SU-DHL-6 (cell line): ENCODE data around the gene SCGB3A1.

Source experiments
- H2AFZ ChIP-seq: fragments of 200-600 bp; sonication (generic); 2 replicates; pipeline ENCODE4 v1.6.1; 2014; ENCODE audit warnings: low read depth, mild to moderate bottlenecking, moderate library complexity, mixed read lengths, antibody characterized with exemption, low read length; ENCODE audit not compliant: severe bottlenecking
- H3F3A ChIP-seq: fragments of 200-600 bp; shearing (Covaris generic); 2 replicates; pipeline ENCODE4 v1.6.0; 2016; ENCODE audit warnings: antibody characterized with exemption, mild to moderate bottlenecking; ENCODE audit not compliant: insufficient read depth
- H3K27ac ChIP-seq: fragments of 200-600 bp; sonication (generic); 2 replicates; pipeline ENCODE4 v1.5.1; 2016; ENCODE audit warnings: low read depth, mild to moderate bottlenecking, low read length, moderate library complexity, mixed read lengths
- H3K27me3 ChIP-seq: fragments of 200-600 bp; sonication (generic), shearing (Covaris generic); 2 replicates; pipeline ENCODE4 v1.6.0; 2014; ENCODE audit warnings: mild to moderate bottlenecking, low read length
- H3K36me3 ChIP-seq: fragments of 200-600 bp; sonication (generic); 2 replicates; pipeline ENCODE4 v1.6.1; 2014; ENCODE audit warnings: mild to moderate bottlenecking, low read length, mixed read lengths
- H3K4me2 ChIP-seq: fragments of 300-600, 200-600 bp; shearing (Covaris generic), sonication (generic); 2 replicates; pipeline ENCODE4 v1.6.0; 2014; ENCODE audit warnings: low read length, low read depth, mild to moderate bottlenecking; ENCODE audit not compliant: poor library complexity, severe bottlenecking
- H3K4me3 ChIP-seq: fragments of 200-600 bp; sonication (generic); 2 replicates; pipeline ENCODE4 v1.5.1; 2014; ENCODE audit warnings: antibody characterized with exemption, low read length, mild to moderate bottlenecking, mixed read lengths; ENCODE audit not compliant: insufficient read depth, poor library complexity, severe bottlenecking
- H3K79me2 ChIP-seq: fragments of 200-600 bp; sonication (generic); 2 replicates; pipeline ENCODE4 v1.6.1; 2014; ENCODE audit warnings: mild to moderate bottlenecking, low read length, moderate library complexity; ENCODE audit not compliant: insufficient read depth
- H3K9ac ChIP-seq: fragments of 200-600 bp; sonication (generic); 2 replicates; pipeline ENCODE4 v1.7.0; 2014; ENCODE audit warnings: mild to moderate bottlenecking, low read length
- H3K9me2 ChIP-seq: fragments of 200-600 bp; sonication (generic); replicated peaks from 2 replicates; pipeline ENCODE4 v1.6.1; 2014; ENCODE audit warnings: low read length; ENCODE audit not compliant: insufficient read depth
- H3K9me3 ChIP-seq: fragments of 200-600 bp; sonication (generic); 2 replicates; pipeline ENCODE4 v1.6.1; 2014; ENCODE audit warnings: low read length, mixed read lengths; ENCODE audit not compliant: insufficient read depth
- H4K20me1 ChIP-seq: fragments of 200-600 bp; sonication (generic); 2 replicates; pipeline ENCODE4 v1.6.1; 2014; ENCODE audit warnings: low read depth, mild to moderate bottlenecking, antibody characterized with exemption, low read length, moderate library complexity, mixed read lengths
- EZH2phosphoT487 ChIP-seq: fragments of 200-600 bp; sonication (generic), shearing (Covaris generic); conservative IDR thresholded peaks from 2 replicates; pipeline ENCODE4 v1.6.1; 2018; ENCODE audit warnings: mild to moderate bottlenecking, antibody characterized with exemption, low read length, moderate library complexity, mixed read lengths
- TF ChIP-seq, protein P1 (sequence below): fragments of 200-600 bp; sonication (generic); IDR thresholded peaks from one replicate; pipeline ENCODE4 v1.5.1; 2017; ENCODE audit warnings: antibody characterized with exemption, mild to moderate bottlenecking, low read length, moderate library complexity; ENCODE audit not compliant: insufficient read depth, poor library complexity, severe bottlenecking

Gene SCGB3A1

DNA sequence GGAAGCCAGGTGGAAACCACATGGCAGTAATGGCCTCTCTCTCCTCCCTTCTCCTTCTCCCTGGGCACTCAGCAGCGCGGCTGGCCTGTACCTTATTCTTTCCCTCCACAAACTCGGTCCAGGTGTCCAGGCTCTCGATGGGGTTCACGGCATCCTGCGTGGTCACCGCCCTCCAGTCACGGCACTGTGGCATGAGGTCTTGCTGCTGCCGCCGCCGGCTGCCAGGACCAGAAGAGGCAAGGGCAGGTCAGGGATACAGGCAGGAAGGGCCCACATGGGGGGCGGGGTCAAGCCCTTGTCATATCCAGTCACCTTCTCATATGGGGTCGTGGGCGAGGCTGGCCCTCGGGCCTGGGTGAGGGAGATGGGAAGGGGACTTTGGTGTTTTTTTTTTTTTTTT, 32.5 kb upstream of the SCGB3A1 start:
- Histone ChIP-seq H3K9me2 (no peaks in the 10 kb centered on the region), H2AFZ (no peak overlapping the region), H3K36me3 (no peaks in the 10 kb centered on the region), H4K20me1 (no peaks in the 10 kb centered on the region), H3K9ac (no peak overlapping the region), H3F3A (no peaks in the 10 kb centered on the region), H3K9me3 (no peaks in the 10 kb centered on the region), H3K4me2 (no peak overlapping the region), H3K27me3 (no peaks in the 10 kb centered on the region), H3K79me2 (no peaks in the 10 kb centered on the region), H3K27ac (no peak overlapping the region), H3K4me3 (no peak overlapping the region)
- no peak for TF ChIP-seq EZH2phosphoT487
- TF ChIP-seq, protein P1, sequence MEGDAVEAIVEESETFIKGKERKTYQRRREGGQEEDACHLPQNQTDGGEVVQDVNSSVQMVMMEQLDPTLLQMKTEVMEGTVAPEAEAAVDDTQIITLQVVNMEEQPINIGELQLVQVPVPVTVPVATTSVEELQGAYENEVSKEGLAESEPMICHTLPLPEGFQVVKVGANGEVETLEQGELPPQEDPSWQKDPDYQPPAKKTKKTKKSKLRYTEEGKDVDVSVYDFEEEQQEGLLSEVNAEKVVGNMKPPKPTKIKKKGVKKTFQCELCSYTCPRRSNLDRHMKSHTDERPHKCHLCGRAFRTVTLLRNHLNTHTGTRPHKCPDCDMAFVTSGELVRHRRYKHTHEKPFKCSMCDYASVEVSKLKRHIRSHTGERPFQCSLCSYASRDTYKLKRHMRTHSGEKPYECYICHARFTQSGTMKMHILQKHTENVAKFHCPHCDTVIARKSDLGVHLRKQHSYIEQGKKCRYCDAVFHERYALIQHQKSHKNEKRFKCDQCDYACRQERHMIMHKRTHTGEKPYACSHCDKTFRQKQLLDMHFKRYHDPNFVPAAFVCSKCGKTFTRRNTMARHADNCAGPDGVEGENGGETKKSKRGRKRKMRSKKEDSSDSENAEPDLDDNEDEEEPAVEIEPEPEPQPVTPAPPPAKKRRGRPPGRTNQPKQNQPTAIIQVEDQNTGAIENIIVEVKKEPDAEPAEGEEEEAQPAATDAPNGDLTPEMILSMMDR, result no peak

DNA sequence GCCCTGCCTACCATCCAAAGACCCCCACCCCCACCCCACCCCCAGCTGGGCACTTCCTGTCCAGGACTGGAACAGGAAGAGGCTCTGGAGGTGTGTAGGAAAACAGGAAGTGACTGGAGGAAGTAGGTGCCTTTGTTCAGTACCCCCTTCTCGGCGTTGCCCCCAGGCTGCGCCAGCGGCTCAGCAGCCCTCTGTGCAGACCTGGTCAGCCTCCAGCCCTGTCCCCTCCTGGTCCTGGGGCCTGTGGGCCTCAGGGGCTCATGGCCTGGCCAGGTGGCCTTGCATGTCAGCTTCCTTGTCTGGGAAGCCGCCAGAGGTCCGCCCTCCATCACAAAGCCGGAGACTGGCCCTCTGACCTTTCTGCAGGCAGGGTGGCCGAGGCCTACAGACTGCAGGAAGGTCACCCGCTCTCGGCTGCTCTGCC, 32.1 kb upstream of the SCGB3A1 start:
- no peaks in the 10 kb centered on the region for H3K79me2 ChIP-seq
- no peaks in the 10 kb centered on the region for H3K9me3 ChIP-seq
- H4K20me1 ChIP-seq, result no peaks in the 10 kb centered on the region
- H2AFZ ChIP-seq, result no peak overlapping the region
- H3K9ac ChIP-seq, result no peak overlapping the region
- H3F3A ChIP-seq, result no peaks in the 10 kb centered on the region
- no peak overlapping the region for H3K27ac ChIP-seq
- no peaks in the 10 kb centered on the region for H3K9me2 ChIP-seq
- TF ChIP-seq, protein P1, result no peak
- no peak for TF ChIP-seq EZH2phosphoT487
- H3K4me2 ChIP-seq, result no peak overlapping the region
- H3K36me3 ChIP-seq, result no peaks in the 10 kb centered on the region
- no peaks in the 10 kb centered on the region for H3K27me3 ChIP-seq
- no peak overlapping the region for H3K4me3 ChIP-seq

DNA sequence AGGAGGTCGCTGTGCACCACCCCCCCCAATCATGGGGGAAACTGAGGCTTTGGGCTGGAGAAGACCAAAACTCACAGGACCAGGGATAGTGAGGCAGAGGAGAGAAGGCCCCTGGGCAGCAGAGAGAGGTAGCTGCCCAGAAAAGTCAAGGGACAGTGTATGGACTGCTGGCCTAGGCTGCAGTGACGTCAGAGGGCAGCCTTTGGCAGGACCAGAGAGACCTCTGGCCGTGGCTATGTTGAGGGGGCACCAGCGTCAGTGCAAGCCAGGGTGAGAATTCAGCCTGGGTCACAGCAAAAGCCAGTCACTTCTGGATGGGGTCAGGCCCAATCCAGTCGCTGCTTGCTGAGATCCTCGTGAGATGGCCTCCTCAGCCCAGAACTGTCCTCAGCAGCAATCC, 31.6 kb upstream of the SCGB3A1 start:
- Histone ChIP-seq H3K36me3 (no peaks in the 10 kb centered on the region), H3K27ac (no peak overlapping the region), H3K4me2 (no peak overlapping the region), H3K27me3 (no peaks in the 10 kb centered on the region), H3K79me2 (no peaks in the 10 kb centered on the region), H3K9me3 (no peaks in the 10 kb centered on the region), H3K9ac (no peak overlapping the region), H3K9me2 (no peaks in the 10 kb centered on the region), H4K20me1 (no peaks in the 10 kb centered on the region), H2AFZ (no peak overlapping the region), H3K4me3 (no peak overlapping the region), H3F3A (no peaks in the 10 kb centered on the region)
- TF ChIP-seq, protein P1, result no peak
- TF ChIP-seq EZH2phosphoT487, result no peak

DNA sequence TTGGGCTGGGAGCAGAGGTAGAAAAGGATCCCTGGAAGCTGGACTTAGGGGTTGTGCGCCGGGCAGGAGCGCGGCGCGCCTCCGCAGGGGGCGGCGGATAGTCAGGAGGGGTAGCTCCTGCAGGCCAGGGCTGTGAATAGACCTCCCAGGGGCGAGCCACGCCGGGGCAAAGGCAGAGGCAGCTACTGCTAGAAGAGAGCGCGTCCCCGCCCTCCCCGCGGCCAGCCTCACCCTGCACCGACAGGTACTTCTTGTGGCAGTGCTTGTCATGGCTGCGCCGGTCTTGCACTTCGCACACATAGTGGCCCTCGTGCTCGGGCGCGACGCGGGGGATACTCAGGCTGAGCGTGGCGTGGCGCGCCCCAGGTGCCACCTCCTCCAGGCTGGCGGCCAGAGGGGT, 30.0 kb upstream of the SCGB3A1 start:
- no peaks in the 10 kb centered on the region for H3K27me3 ChIP-seq
- no peak overlapping the region for H3K4me2 ChIP-seq
- H4K20me1 ChIP-seq, result no peaks in the 10 kb centered on the region
- no peak overlapping the region for H3K27ac ChIP-seq
- no peak overlapping the region for H3K9ac ChIP-seq
- TF ChIP-seq EZH2phosphoT487, result no peak
- TF ChIP-seq, protein P1, result no peak
- H3K9me2 ChIP-seq, result no peaks in the 10 kb centered on the region
- no peaks in the 10 kb centered on the region for H3F3A ChIP-seq
- no peak overlapping the region for H3K4me3 ChIP-seq
- H3K9me3 ChIP-seq, result no peaks in the 10 kb centered on the region
- no peaks in the 10 kb centered on the region for H3K36me3 ChIP-seq
- no peak overlapping the region for H2AFZ ChIP-seq
- H3K79me2 ChIP-seq, result no peaks in the 10 kb centered on the region
